PFSK-1 (cell line): ENCODE results near the gene SMTNL2.

ENCODE experiments used
- POLR2AphosphoS5 ChIP-seq: IDR thresholded peaks from 2 replicates; pipeline ENCODE4 v1.6.1; 2012; ENCODE audit warnings: low read depth, mild to moderate bottlenecking, control low read depth, low read length, moderate library complexity
- SIN3A ChIP-seq: IDR thresholded peaks from 2 replicates; pipeline ENCODE4 v1.6.1; 2012; ENCODE audit warnings: mild to moderate bottlenecking, low read length, moderate library complexity, borderline replicate concordance; ENCODE audit not compliant: insufficient read depth
- TAF1 ChIP-seq: IDR thresholded peaks from 2 replicates; pipeline ENCODE4 v1.6.1; 2012; ENCODE audit warnings: low read length, control low read depth, borderline replicate concordance; ENCODE audit not compliant: insufficient read depth
- TF ChIP-seq, protein P1 (sequence below), 2 experiments: IDR thresholded peaks; 2 replicates each; pipeline versions ENCODE4 v1.6.1 to v1.8.0; 2011 to 2012; ENCODE audit warnings: low read depth in 2 of 2, low read length in 2 of 2, control low read depth in 1 of 2, inconsistent platforms in 1 of 2, mild to moderate bottlenecking in 1 of 2, moderate library complexity in 1 of 2; ENCODE audit not compliant: insufficient read depth in 1 of 2

DNA sequence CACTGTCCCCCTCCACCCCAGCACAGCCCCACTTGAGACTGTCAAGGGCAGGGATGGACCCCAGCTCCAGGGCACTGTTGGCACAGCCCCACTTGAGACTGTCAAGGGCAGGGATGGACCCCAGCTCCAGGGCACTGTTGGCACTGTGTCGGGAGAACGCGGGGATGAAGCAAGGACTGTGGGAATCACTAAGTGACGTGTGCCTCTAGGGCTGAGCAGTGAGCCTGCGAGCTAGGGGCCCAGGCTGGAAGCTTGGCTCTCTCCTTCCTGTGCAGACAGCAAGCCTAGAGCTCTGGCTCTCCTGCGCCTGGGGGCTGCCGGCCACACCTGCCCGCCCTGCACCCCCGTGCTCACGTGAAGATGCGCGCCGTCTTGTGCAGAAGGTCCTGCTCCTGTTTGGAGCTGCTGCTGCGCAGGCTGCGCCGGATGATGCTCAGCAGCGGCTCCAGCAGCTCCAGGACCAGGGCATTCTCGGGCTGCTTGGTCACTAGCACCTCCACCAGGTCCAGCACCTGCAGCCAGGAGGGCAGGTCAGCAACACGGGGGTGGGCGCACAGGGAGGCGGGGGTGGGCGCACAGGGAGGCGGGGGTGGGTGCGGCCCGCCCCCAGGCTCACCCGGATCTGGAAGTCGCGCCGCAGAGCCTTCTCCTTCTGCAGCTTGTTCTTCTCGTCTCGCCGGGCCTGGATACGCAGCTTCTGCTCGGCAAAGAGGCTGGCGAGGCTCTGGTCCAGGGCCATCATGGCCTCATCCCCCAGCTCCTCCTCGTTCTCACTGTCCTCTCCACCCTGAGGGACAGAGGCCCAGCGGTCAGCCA is 40.0 kb upstream of the SMTNL2 start:
- TF ChIP-seq POLR2AphosphoS5, result no peak
- no peak for TF ChIP-seq TAF1
- TF ChIP-seq, protein P1, sequence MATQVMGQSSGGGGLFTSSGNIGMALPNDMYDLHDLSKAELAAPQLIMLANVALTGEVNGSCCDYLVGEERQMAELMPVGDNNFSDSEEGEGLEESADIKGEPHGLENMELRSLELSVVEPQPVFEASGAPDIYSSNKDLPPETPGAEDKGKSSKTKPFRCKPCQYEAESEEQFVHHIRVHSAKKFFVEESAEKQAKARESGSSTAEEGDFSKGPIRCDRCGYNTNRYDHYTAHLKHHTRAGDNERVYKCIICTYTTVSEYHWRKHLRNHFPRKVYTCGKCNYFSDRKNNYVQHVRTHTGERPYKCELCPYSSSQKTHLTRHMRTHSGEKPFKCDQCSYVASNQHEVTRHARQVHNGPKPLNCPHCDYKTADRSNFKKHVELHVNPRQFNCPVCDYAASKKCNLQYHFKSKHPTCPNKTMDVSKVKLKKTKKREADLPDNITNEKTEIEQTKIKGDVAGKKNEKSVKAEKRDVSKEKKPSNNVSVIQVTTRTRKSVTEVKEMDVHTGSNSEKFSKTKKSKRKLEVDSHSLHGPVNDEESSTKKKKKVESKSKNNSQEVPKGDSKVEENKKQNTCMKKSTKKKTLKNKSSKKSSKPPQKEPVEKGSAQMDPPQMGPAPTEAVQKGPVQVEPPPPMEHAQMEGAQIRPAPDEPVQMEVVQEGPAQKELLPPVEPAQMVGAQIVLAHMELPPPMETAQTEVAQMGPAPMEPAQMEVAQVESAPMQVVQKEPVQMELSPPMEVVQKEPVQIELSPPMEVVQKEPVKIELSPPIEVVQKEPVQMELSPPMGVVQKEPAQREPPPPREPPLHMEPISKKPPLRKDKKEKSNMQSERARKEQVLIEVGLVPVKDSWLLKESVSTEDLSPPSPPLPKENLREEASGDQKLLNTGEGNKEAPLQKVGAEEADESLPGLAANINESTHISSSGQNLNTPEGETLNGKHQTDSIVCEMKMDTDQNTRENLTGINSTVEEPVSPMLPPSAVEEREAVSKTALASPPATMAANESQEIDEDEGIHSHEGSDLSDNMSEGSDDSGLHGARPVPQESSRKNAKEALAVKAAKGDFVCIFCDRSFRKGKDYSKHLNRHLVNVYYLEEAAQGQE (IDR thresholded peaks at IDR 0.05; ENCODE audit: insufficient read depth in 1 of 2, low read depth in 2 of 2, low read length in 2 of 2), result no peak
- no peak for TF ChIP-seq SIN3A
